ENCODE data around the gene PPAN. TPM values are rescaled to one million over a fixed set of nuclear protein-coding genes. Genes with fewer than 3 reads are reported as not detected.

PPAN gene
- total RNA-seq, 4 donors from 2014 or later, result 11.7 to 147 (median 24.7) TPM

GRCh38 chr19:10088949-10089554 lies 17.1 kb upstream of the PPAN start:
- no peaks in the 10 kb centered on the region for H3K27me3 ChIP-seq
- no peak overlapping the region for H3K27ac ChIP-seq
- no peak for DNase-seq
- H3K4me1 ChIP-seq, result peaks cover 0 to 10% (median 4%) of the 10 kb centered on the region in 4 donors
- TF ChIP-seq CTCF (IDR thresholded peaks at IDR 0.05) (no peak), POLR2A (IDR thresholded peaks at IDR 0.05) (no peak)
- no peaks in the 10 kb centered on the region for H3K9me3 ChIP-seq
- H3K4me3 ChIP-seq, result no peak overlapping the region
- peaks cover 0 to 39% (median 0%) of the 10 kb centered on the region in 3 donors for H3K36me3 ChIP-seq

GRCh38 chr19:10089801-10090375 lies 16.3 kb upstream of the PPAN start:
- Histone ChIP-seq H3K27ac (no peak overlapping the region), H3K4me1 (peaks cover 0 to 10% (median 4%) of the 10 kb centered on the region in 4 donors), H3K36me3 (peaks cover 0 to 39% (median 0%) of the 10 kb centered on the region in 3 donors), H3K27me3 (no peaks in the 10 kb centered on the region), H3K9me3 (no peaks in the 10 kb centered on the region), H3K4me3 (no peak overlapping the region)
- DNase-seq, result no peak
- no peak for TF ChIP-seq CTCF (IDR thresholded peaks at IDR 0.05)
- TF ChIP-seq POLR2A (IDR thresholded peaks at IDR 0.05), result no peak

- no peak overlapping the region for H3K4me3 ChIP-seq
- DNase-seq, result no peak
- no peaks in the 10 kb centered on the region for H3K27me3 ChIP-seq
- H3K36me3 ChIP-seq, result peaks cover 0 to 39% (median 0%) of the 10 kb centered on the region in 3 donors
- no peaks in the 10 kb centered on the region for H3K9me3 ChIP-seq
- H3K4me1 ChIP-seq, result peaks cover 0 to 9% (median 6%) of the 10 kb centered on the region in 4 donors
- TF ChIP-seq CTCF (IDR thresholded peaks at IDR 0.05) (no peak), POLR2A (IDR thresholded peaks at IDR 0.05) (no peak)
- peak overlapping the region in 2 of 4 donors; percentile 49 to 59 for H3K27ac ChIP-seq
Measured at GRCh38 chr19:10091370-10091687, 14.8 kb upstream of the PPAN start.

GRCh38 chr19:10091895-10092641 lies 14.1 kb upstream of the PPAN start:
- TF ChIP-seq POLR2A (IDR thresholded peaks at IDR 0.05) (no peak), CTCF (IDR thresholded peaks at IDR 0.05) (no peak)
- DNase-seq, result peak in 2 of 3 donors; percentile 73 to 78
- peaks cover 0 to 39% (median 0%) of the 10 kb centered on the region in 3 donors for H3K36me3 ChIP-seq
- no peaks in the 10 kb centered on the region for H3K27me3 ChIP-seq
- H3K4me3 ChIP-seq, result no peak overlapping the region
- H3K9me3 ChIP-seq, result no peaks in the 10 kb centered on the region
- H3K4me1 ChIP-seq, result peaks cover 0 to 13% (median 7%) of the 10 kb centered on the region in 4 donors
- peak overlapping the region in 2 of 4 donors; percentile 49 to 59 for H3K27ac ChIP-seq

GRCh38 chr19:10092648-10093294 lies 13.4 kb upstream of the PPAN start:
- no peaks in the 10 kb centered on the region for H3K9me3 ChIP-seq
- no peak overlapping the region for H3K4me3 ChIP-seq
- H3K36me3 ChIP-seq, result peaks cover 0 to 39% (median 0%) of the 10 kb centered on the region in 3 donors
- no peak for DNase-seq
- H3K27ac ChIP-seq, result peak overlapping the region in 2 of 4 donors; percentile 49 to 59
- H3K27me3 ChIP-seq, result no peaks in the 10 kb centered on the region
- H3K4me1 ChIP-seq, result peaks cover 0 to 13% (median 5%) of the 10 kb centered on the region in 4 donors
- TF ChIP-seq CTCF (IDR thresholded peaks at IDR 0.05), result no peak
- TF ChIP-seq POLR2A (IDR thresholded peaks at IDR 0.05), result no peak

Measured in Peyer's patch (tissue), 4 donors.